22Rv1 (cell line): ENCODE data around the gene PCTP.

ENCODE experiments used
- CTCF ChIP-seq: fragments of 450-650 bp; IDR thresholded peaks from 2 replicates; pipeline ENCODE4 v1.5.1; 2017; ENCODE audit warnings: mild to moderate bottlenecking
- ZFX ChIP-seq: fragments of 450-650 bp; IDR thresholded peaks from 2 replicates; pipeline ENCODE4 v1.6.1; 2017; ENCODE audit warnings: antibody characterized with exemption, borderline replicate concordance

GRCh38 chr17:55777471-55777971, 26.7 kb downstream of the PCTP start:
- TF ChIP-seq CTCF = no peak
- no peak for TF ChIP-seq ZFX
